ENCODE data around the gene RASEF. TPM values are rescaled to one million over a fixed set of nuclear protein-coding genes. Genes with fewer than 3 reads are reported as not detected.

The RASEF gene
- total RNA-seq, 1 donor from 2014 or later = 0.27 TPM

GRCh38 chr9:83024506-83025125, 38.3 kb downstream of the RASEF start:
- no peak for DNase-seq (ENCODE audit: low spot score)
- no peaks in the 10 kb centered on the region for H3K36me3 Mint-ChIP-seq (ENCODE audit: low read depth)
- H3K4me3 Mint-ChIP-seq (ENCODE audit: unreplicated experiment) = no peak overlapping the region
- TF ChIP-seq CTCF (IDR thresholded peaks at IDR 0.05) = no peak
- H3K4me1 Mint-ChIP-seq (ENCODE audit: low read depth) = peaks cover 34% of the 10 kb centered on the region
- H3K9me3 Mint-ChIP-seq (ENCODE audit: low read depth) = no peaks in the 10 kb centered on the region
- no peaks in the 10 kb centered on the region for H3K27me3 Mint-ChIP-seq (ENCODE audit: low read depth)
- no peak overlapping the region for H3K27ac Mint-ChIP-seq (ENCODE audit: unreplicated experiment)

GRCh38 chr9:83023151-83023550, 39.8 kb downstream of the RASEF start:
- Mint-ChIP-seq H3K4me3 (ENCODE audit: unreplicated experiment) (no peak overlapping the region), H3K4me1 (ENCODE audit: low read depth) (peaks cover 33% of the 10 kb centered on the region), H3K36me3 (ENCODE audit: low read depth) (no peaks in the 10 kb centered on the region), H3K9me3 (ENCODE audit: low read depth) (no peaks in the 10 kb centered on the region), H3K27ac (ENCODE audit: unreplicated experiment) (no peak overlapping the region), H3K27me3 (ENCODE audit: low read depth) (no peaks in the 10 kb centered on the region)
- no peak for TF ChIP-seq CTCF (IDR thresholded peaks at IDR 0.05)
- no peak for DNase-seq (ENCODE audit: low spot score)

- Mint-ChIP-seq H3K4me3 (ENCODE audit: unreplicated experiment) (no peak overlapping the region), H3K9me3 (ENCODE audit: low read depth) (peaks cover 6% of the 10 kb centered on the region), H3K27me3 (ENCODE audit: low read depth) (no peaks in the 10 kb centered on the region), H3K36me3 (ENCODE audit: low read depth) (peaks cover 2% of the 10 kb centered on the region), H3K4me1 (ENCODE audit: low read depth) (peaks cover 18% of the 10 kb centered on the region), H3K27ac (ENCODE audit: unreplicated experiment) (no peak overlapping the region)
- no peak for DNase-seq (ENCODE audit: low spot score)
- no peak for TF ChIP-seq CTCF (IDR thresholded peaks at IDR 0.05)
Observed at GRCh38 chr9:83020864-83021263, 42.1 kb downstream of the RASEF start.

GRCh38 chr9:83020327-83020726, 42.6 kb downstream of the RASEF start:
- Mint-ChIP-seq H3K4me1 (ENCODE audit: low read depth) (peaks cover 16% of the 10 kb centered on the region), H3K4me3 (ENCODE audit: unreplicated experiment) (no peak overlapping the region), H3K36me3 (ENCODE audit: low read depth) (peaks cover 2% of the 10 kb centered on the region), H3K27ac (ENCODE audit: unreplicated experiment) (no peak overlapping the region), H3K9me3 (ENCODE audit: low read depth) (peaks cover 6% of the 10 kb centered on the region), H3K27me3 (ENCODE audit: low read depth) (no peaks in the 10 kb centered on the region)
- TF ChIP-seq CTCF (IDR thresholded peaks at IDR 0.05) = no peak
- DNase-seq (ENCODE audit: low spot score) = no peak

GRCh38 chr9:83019246-83019645, 43.7 kb downstream of the RASEF start:
- no peak for TF ChIP-seq CTCF (IDR thresholded peaks at IDR 0.05)
- H3K27me3 Mint-ChIP-seq (ENCODE audit: low read depth) = no peaks in the 10 kb centered on the region
- H3K4me1 Mint-ChIP-seq (ENCODE audit: low read depth) = peaks cover 8% of the 10 kb centered on the region
- H3K36me3 Mint-ChIP-seq (ENCODE audit: low read depth) = peaks cover 2% of the 10 kb centered on the region
- H3K27ac Mint-ChIP-seq (ENCODE audit: unreplicated experiment) = no peak overlapping the region
- no peak for DNase-seq (ENCODE audit: low spot score)
- H3K4me3 Mint-ChIP-seq (ENCODE audit: unreplicated experiment) = no peak overlapping the region
- H3K9me3 Mint-ChIP-seq (ENCODE audit: low read depth) = peaks cover 6% of the 10 kb centered on the region

All from chondrocyte (in vitro differentiated cells).